OCI-LY3 (cell line): ENCODE results near the gene BCCIP.

Experiments used
- H2AFZ ChIP-seq: fragments of 200-600, 300-600 bp; shearing (Covaris generic); 2 replicates; pipeline ENCODE4 v1.6.0; 2014; ENCODE audit warnings: antibody characterized with exemption, low read depth, low read length
- H3K27ac ChIP-seq: fragments of 200-600, 300-600 bp; sonication (generic); 2 replicates; pipeline ENCODE4 v1.5.1; 2014; ENCODE audit warnings: mild to moderate bottlenecking, low read length, moderate library complexity, mixed read lengths
- H3K27me3 ChIP-seq: fragments of 200-600, 300-600 bp; sonication (generic); 2 replicates; pipeline ENCODE4 v1.6.1; 2014; ENCODE audit warnings: low read depth, low read length, mixed read lengths
- H3K36me3 ChIP-seq: fragments of 200-600, 300-600 bp; sonication (generic); replicated peaks from 2 replicates; pipeline ENCODE3; 2014; ENCODE audit warnings: low read depth, low read length, mixed read lengths
- H3K4me1 ChIP-seq: fragments of 300-600, 200-600 bp; sonication (generic); 2 replicates; pipeline ENCODE4 v1.6.1; 2014; ENCODE audit warnings: low read length, mixed read lengths
- H3K4me2 ChIP-seq: fragments of 200-600, 300-600 bp; sonication (generic); 2 replicates; pipeline ENCODE4 v1.6.1; 2014; ENCODE audit warnings: low read length, mixed read lengths
- H3K4me3 ChIP-seq: fragments of 300-600, 200-600 bp; sonication (generic); 2 replicates; pipeline ENCODE4 v1.5.1; 2014; ENCODE audit warnings: antibody characterized with exemption, mild to moderate bottlenecking, low read length, moderate library complexity
- H3K79me2 ChIP-seq: fragments of 300-600, 200-600 bp; shearing (Covaris generic); 2 replicates; pipeline ENCODE4 v1.6.1; 2014; ENCODE audit warnings: mild to moderate bottlenecking, low read length, mixed read lengths
- H3K9ac ChIP-seq: fragments of 300-600, 200-600 bp; shearing (Covaris generic); 2 replicates; pipeline ENCODE4 v1.6.0; 2014; ENCODE audit warnings: mild to moderate bottlenecking, low read length, moderate library complexity
- H3K9me3 ChIP-seq: fragments of 200-600, 300-600 bp; shearing (Covaris generic); 2 replicates; pipeline ENCODE4 v1.6.1; 2014; ENCODE audit warnings: low read length, mixed read lengths; ENCODE audit not compliant: insufficient read depth
- H4K20me1 ChIP-seq: fragments of 200-600, 300-600 bp; sonication (generic); 2 replicates; pipeline ENCODE4 v1.6.1; 2016; ENCODE audit warnings: low read length, mixed read lengths; ENCODE audit not compliant: insufficient read depth
- EZH2phosphoT487 ChIP-seq: fragments of 200-600 bp; shearing (Covaris generic); IDR thresholded peaks from 2 replicates; pipeline ENCODE4 v1.6.1; 2018; ENCODE audit warnings: antibody characterized with exemption, mixed run types, low read depth
- TF ChIP-seq, protein P1 (sequence below): fragments of 200-600, 300-600 bp; sonication (generic); IDR thresholded peaks from 2 replicates; pipeline ENCODE4 v1.5.1; 2014; ENCODE audit warnings: antibody characterized with exemption, low read length, low read depth

BCCIP gene

GRCh38 chr10:125802131-125802530, 21.2 kb upstream of the BCCIP start:
- Histone ChIP-seq H3K27me3 (no peaks in the 10 kb centered on the region), H4K20me1 (no peaks in the 10 kb centered on the region), H3K79me2 (no peaks in the 10 kb centered on the region), H2AFZ (no peak overlapping the region), H3K4me2 (no peak overlapping the region), H3K9ac (no peak overlapping the region), H3K4me1 (no peaks in the 10 kb centered on the region), H3K27ac (no peak overlapping the region), H3K9me3 (no peaks in the 10 kb centered on the region), H3K36me3 (peaks cover 3% of the 10 kb centered on the region), H3K4me3 (no peak overlapping the region)
- TF ChIP-seq, protein P1, sequence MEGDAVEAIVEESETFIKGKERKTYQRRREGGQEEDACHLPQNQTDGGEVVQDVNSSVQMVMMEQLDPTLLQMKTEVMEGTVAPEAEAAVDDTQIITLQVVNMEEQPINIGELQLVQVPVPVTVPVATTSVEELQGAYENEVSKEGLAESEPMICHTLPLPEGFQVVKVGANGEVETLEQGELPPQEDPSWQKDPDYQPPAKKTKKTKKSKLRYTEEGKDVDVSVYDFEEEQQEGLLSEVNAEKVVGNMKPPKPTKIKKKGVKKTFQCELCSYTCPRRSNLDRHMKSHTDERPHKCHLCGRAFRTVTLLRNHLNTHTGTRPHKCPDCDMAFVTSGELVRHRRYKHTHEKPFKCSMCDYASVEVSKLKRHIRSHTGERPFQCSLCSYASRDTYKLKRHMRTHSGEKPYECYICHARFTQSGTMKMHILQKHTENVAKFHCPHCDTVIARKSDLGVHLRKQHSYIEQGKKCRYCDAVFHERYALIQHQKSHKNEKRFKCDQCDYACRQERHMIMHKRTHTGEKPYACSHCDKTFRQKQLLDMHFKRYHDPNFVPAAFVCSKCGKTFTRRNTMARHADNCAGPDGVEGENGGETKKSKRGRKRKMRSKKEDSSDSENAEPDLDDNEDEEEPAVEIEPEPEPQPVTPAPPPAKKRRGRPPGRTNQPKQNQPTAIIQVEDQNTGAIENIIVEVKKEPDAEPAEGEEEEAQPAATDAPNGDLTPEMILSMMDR: no peak
- no peak for TF ChIP-seq EZH2phosphoT487

GRCh38 chr10:125802739-125803138, 20.6 kb upstream of the BCCIP start:
- TF ChIP-seq, protein P1: no peak
- no peak for TF ChIP-seq EZH2phosphoT487
- no peak overlapping the region for H2AFZ ChIP-seq
- no peaks in the 10 kb centered on the region for H4K20me1 ChIP-seq
- no peaks in the 10 kb centered on the region for H3K9me3 ChIP-seq
- no peak overlapping the region for H3K4me3 ChIP-seq
- H3K9ac ChIP-seq: no peak overlapping the region
- H3K4me2 ChIP-seq: no peak overlapping the region
- H3K4me1 ChIP-seq: no peaks in the 10 kb centered on the region
- no peaks in the 10 kb centered on the region for H3K79me2 ChIP-seq
- H3K27ac ChIP-seq: no peak overlapping the region
- no peaks in the 10 kb centered on the region for H3K27me3 ChIP-seq
- H3K36me3 ChIP-seq: peaks cover 5% of the 10 kb centered on the region

GRCh38 chr10:125808047-125808446, 15.3 kb upstream of the BCCIP start:
- no peak for TF ChIP-seq EZH2phosphoT487
- TF ChIP-seq, protein P1: no peak
- H3K79me2 ChIP-seq: no peaks in the 10 kb centered on the region
- H3K9me3 ChIP-seq: no peaks in the 10 kb centered on the region
- peaks cover 9% of the 10 kb centered on the region for H3K36me3 ChIP-seq
- no peak overlapping the region for H2AFZ ChIP-seq
- no peaks in the 10 kb centered on the region for H4K20me1 ChIP-seq
- H3K27me3 ChIP-seq: no peaks in the 10 kb centered on the region
- no peak overlapping the region for H3K27ac ChIP-seq
- H3K4me3 ChIP-seq: no peak overlapping the region
- no peaks in the 10 kb centered on the region for H3K4me1 ChIP-seq
- H3K9ac ChIP-seq: no peak overlapping the region
- no peak overlapping the region for H3K4me2 ChIP-seq

- Histone ChIP-seq H2AFZ (no peak overlapping the region), H3K27ac (no peak overlapping the region), H3K9ac (no peak overlapping the region), H3K36me3 (peaks cover 9% of the 10 kb centered on the region), H4K20me1 (no peaks in the 10 kb centered on the region), H3K79me2 (no peaks in the 10 kb centered on the region), H3K4me1 (no peaks in the 10 kb centered on the region), H3K4me2 (no peak overlapping the region), H3K27me3 (no peaks in the 10 kb centered on the region), H3K4me3 (no peak overlapping the region), H3K9me3 (no peaks in the 10 kb centered on the region)
- TF ChIP-seq, protein P1: no peak
- TF ChIP-seq EZH2phosphoT487: no peak
Observed at GRCh38 chr10:125811251-125811650, 12.1 kb upstream of the BCCIP start.
